ENCODE results near the gene DCAF11.

DCAF11 gene

DNA sequence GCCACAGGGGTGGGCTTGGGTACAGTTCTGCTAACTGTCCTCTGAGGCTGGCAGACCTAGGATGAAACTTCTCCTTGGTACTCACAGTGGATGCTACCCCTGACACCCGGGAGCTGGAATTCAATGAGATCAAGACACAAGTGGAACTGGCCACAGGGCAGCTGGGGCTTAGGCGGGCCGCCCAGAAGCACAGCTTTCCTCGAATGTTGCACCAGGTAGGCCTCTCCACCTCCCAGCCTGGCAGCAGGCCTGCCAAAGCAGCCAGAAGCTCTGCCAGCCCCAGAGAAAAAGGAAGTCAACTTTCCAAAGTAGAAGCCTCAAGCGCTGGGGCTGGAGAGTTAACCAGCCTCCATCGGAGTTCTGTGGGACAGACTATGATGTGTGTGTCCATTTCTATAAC, 2.6 kb downstream of the DCAF11 start:
- no peak overlapping the region for H3K27ac ChIP-seq (ENCODE audit: extremely low read depth, low read depth, low read length)
- no peak overlapping the region for H3K4me3 ChIP-seq (ENCODE audit: low read depth, low read length)
- H3K36me3 ChIP-seq (ENCODE audit: control insufficient read depth in 2 of 2, insufficient read depth in 1 of 2, low read length in 2 of 2): peaks cover 10 to 52% of the 10 kb centered on the region in 2 experiments; a peak in 2 of 3 replicates
- ChIA-PET POLR2A (interaction anchor here (3.9 to 8.3 kb wide), 2 partner anchors 21 to 29 kb away, joined by 60 to 163 read pairs; partner anchors contain the start of genes EMC9, PSME1, PSME2 and RNF31), CTCF (interaction anchor here (1.0 to 1.9 kb wide), 3 partner anchors 9 to 59 kb away, joined by 5 to 8 read pairs (median 7); no protein-coding TSS in a partner anchor)
- no peak for TF ChIP-seq GLIS2 (tag by site-specific recombination; IDR thresholded peaks at IDR 0.05)
- TF ChIP-seq, protein P1, sequence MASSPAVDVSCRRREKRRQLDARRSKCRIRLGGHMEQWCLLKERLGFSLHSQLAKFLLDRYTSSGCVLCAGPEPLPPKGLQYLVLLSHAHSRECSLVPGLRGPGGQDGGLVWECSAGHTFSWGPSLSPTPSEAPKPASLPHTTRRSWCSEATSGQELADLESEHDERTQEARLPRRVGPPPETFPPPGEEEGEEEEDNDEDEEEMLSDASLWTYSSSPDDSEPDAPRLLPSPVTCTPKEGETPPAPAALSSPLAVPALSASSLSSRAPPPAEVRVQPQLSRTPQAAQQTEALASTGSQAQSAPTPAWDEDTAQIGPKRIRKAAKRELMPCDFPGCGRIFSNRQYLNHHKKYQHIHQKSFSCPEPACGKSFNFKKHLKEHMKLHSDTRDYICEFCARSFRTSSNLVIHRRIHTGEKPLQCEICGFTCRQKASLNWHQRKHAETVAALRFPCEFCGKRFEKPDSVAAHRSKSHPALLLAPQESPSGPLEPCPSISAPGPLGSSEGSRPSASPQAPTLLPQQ (tag by site-specific recombination; IDR thresholded peaks at IDR 0.05): no peak
- no peaks in the 10 kb centered on the region for H3K9me3 ChIP-seq (ENCODE audit: control insufficient read depth, insufficient read depth, low read depth, low read length)
- no peaks in the 10 kb centered on the region for H3K4me1 ChIP-seq (ENCODE audit: control insufficient read depth, insufficient read depth, low read length)

DNA sequence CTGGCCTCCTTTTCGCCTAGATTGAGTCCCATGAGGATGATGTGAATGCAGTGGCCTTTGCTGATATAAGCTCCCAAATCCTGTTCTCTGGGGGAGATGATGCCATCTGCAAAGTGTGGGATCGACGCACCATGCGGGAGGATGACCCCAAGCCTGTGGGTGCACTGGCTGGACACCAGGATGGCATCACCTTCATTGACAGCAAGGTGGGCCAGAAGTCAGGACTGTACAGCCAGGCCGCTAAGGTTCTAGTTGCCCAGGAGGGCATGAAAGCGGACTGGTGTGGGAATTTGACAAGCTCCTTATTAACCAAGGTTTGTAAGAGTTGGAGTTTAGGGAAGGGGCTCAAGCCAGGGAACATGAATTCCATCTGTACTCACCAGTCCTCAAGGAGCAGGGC, 5.1 kb downstream of the DCAF11 start:
- H3K9me3 ChIP-seq (ENCODE audit: control insufficient read depth, insufficient read depth, low read depth, low read length): no peaks in the 10 kb centered on the region
- peaks cover 10 to 70% of the 10 kb centered on the region in 2 experiments; a peak in 2 of 3 replicates for H3K36me3 ChIP-seq (ENCODE audit: control insufficient read depth in 2 of 2, insufficient read depth in 1 of 2, low read length in 2 of 2)
- no peak for TF ChIP-seq ZIC2 (tag by site-specific recombination; IDR thresholded peaks at IDR 0.05)
- TF ChIP-seq GFI1B (tag by site-specific recombination; IDR thresholded peaks at IDR 0.05): no peak
- no peak for TF ChIP-seq GLIS1 (tag by site-specific recombination; IDR thresholded peaks at IDR 0.05)
- no peak for TF ChIP-seq ZNF133 (tag by site-specific recombination; IDR thresholded peaks at IDR 0.05)
- TF ChIP-seq ZNF114 (tag by site-specific recombination; IDR thresholded peaks at IDR 0.05): no peak
- no peak for TF ChIP-seq ZNF223 (tag by site-specific recombination; IDR thresholded peaks at IDR 0.05)
- TF ChIP-seq ZSCAN23 (tag by site-specific recombination; IDR thresholded peaks at IDR 0.05): no peak
- no peak for TF ChIP-seq IKZF3 (tag by site-specific recombination; IDR thresholded peaks at IDR 0.05)
- TF ChIP-seq ZNF555 (tag by site-specific recombination; conservative IDR thresholded peaks at IDR 0.05): no peak
- no peaks in the 10 kb centered on the region for H3K4me1 ChIP-seq (ENCODE audit: control insufficient read depth, insufficient read depth, low read length)
- ChIA-PET CTCF (interaction anchor here (1.5 kb wide), 1 partner anchor 10 kb away, joined by 8 read pairs; no protein-coding TSS in a partner anchor), POLR2A (interaction anchor here (8.3 kb wide), 1 partner anchor 19 kb away, joined by 163 read pairs; the partner anchor contains the start of genes EMC9 and PSME1)
- no peak overlapping the region for H3K27ac ChIP-seq (ENCODE audit: extremely low read depth, low read depth, low read length)
- H3K4me3 ChIP-seq (ENCODE audit: low read depth, low read length): no peak overlapping the region

DNA sequence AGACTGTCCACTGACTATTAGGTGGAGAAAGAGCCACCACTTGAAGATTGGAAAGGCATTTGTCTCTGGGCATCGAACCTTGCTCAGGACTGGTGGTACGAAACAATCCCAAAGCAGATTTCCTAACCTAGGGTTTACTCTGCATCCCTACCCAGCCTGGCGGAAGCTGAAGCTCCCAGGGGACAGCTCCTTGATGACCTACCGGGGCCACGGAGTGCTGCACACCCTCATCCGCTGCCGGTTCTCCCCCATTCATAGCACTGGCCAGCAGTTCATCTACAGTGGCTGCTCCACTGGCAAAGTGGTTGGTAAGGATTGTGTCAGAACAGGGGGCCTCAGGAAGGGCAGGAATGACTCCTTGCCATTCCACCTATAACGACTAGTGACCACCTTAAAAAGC, 6.6 kb downstream of the DCAF11 start:
- Histone ChIP-seq H3K27ac (ENCODE audit: extremely low read depth, low read depth, low read length) (no peak overlapping the region), H3K4me1 (ENCODE audit: control insufficient read depth, insufficient read depth, low read length) (no peaks in the 10 kb centered on the region), H3K9me3 (ENCODE audit: control insufficient read depth, insufficient read depth, low read depth, low read length) (no peaks in the 10 kb centered on the region), H3K36me3 (ENCODE audit: control insufficient read depth in 2 of 2, insufficient read depth in 1 of 2, low read length in 2 of 2) (peaks cover 10 to 70% of the 10 kb centered on the region in 2 experiments; a peak in 2 of 3 replicates), H3K4me3 (ENCODE audit: low read depth, low read length) (no peak overlapping the region)
- ChIA-PET CTCF (interaction anchor here (1.4 kb wide), 1 partner anchor 31 kb away, joined by 3 read pairs; no protein-coding TSS in a partner anchor), POLR2A (interaction anchor here (8.3 kb wide), 1 partner anchor 17 kb away, joined by 163 read pairs; the partner anchor contains the start of genes EMC9 and PSME1)
- TF ChIP-seq ZNF549 (tag by site-specific recombination; IDR thresholded peaks at IDR 0.05) (no peak), ZFP69B (tag by site-specific recombination; IDR thresholded peaks at IDR 0.05) (no peak), ZNF174 (tag by site-specific recombination; IDR thresholded peaks at IDR 0.05) (no peak), ZNF792 (tag by site-specific recombination; IDR thresholded peaks at IDR 0.05) (no peak), SP2 (tag by site-specific recombination; IDR thresholded peaks at IDR 0.05) (no peak), ZNF223 (tag by site-specific recombination; IDR thresholded peaks at IDR 0.05) (no peak), ZNF404 (tag by site-specific recombination; IDR thresholded peaks at IDR 0.05) (no peak), ZNF544 (tag by site-specific recombination; IDR thresholded peaks at IDR 0.05) (no peak)
- TF ChIP-seq, protein P2, sequence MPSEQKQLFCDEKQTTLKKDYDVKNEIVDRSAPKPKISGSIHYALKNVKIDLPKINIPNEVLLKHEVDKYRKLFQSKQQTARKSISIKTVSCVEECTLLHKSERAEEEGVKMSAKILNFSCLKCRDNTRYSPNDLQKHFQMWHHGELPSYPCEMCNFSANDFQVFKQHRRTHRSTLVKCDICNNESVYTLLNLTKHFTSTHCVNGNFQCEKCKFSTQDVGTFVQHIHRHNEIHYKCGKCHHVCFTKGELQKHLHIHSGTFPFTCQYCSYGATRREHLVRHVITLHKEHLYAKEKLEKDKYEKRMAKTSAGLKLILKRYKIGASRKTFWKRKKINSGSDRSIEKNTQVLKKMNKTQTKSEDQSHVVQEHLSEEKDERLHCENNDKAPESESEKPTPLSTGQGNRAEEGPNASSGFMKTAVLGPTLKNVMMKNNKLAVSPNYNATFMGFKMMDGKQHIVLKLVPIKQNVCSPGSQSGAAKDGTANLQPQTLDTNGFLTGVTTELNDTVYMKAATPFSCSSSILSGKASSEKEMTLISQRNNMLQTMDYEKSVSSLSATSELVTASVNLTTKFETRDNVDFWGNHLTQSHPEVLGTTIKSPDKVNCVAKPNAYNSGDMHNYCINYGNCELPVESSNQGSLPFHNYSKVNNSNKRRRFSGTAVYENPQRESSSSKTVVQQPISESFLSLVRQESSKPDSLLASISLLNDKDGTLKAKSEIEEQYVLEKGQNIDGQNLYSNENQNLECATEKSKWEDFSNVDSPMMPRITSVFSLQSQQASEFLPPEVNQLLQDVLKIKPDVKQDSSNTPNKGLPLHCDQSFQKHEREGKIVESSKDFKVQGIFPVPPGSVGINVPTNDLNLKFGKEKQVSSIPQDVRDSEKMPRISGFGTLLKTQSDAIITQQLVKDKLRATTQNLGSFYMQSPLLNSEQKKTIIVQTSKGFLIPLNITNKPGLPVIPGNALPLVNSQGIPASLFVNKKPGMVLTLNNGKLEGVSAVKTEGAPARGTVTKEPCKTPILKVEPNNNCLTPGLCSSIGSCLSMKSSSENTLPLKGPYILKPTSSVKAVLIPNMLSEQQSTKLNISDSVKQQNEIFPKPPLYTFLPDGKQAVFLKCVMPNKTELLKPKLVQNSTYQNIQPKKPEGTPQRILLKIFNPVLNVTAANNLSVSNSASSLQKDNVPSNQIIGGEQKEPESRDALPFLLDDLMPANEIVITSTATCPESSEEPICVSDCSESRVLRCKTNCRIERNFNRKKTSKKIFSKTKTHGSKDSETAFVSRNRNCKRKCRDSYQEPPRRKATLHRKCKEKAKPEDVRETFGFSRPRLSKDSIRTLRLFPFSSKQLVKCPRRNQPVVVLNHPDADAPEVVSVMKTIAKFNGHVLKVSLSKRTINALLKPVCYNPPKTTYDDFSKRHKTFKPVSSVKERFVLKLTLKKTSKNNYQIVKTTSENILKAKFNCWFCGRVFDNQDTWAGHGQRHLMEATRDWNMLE (tag by site-specific recombination; conservative IDR thresholded peaks at IDR 0.05; ENCODE audit: low read depth): no peak
- TF ChIP-seq, protein P3, sequence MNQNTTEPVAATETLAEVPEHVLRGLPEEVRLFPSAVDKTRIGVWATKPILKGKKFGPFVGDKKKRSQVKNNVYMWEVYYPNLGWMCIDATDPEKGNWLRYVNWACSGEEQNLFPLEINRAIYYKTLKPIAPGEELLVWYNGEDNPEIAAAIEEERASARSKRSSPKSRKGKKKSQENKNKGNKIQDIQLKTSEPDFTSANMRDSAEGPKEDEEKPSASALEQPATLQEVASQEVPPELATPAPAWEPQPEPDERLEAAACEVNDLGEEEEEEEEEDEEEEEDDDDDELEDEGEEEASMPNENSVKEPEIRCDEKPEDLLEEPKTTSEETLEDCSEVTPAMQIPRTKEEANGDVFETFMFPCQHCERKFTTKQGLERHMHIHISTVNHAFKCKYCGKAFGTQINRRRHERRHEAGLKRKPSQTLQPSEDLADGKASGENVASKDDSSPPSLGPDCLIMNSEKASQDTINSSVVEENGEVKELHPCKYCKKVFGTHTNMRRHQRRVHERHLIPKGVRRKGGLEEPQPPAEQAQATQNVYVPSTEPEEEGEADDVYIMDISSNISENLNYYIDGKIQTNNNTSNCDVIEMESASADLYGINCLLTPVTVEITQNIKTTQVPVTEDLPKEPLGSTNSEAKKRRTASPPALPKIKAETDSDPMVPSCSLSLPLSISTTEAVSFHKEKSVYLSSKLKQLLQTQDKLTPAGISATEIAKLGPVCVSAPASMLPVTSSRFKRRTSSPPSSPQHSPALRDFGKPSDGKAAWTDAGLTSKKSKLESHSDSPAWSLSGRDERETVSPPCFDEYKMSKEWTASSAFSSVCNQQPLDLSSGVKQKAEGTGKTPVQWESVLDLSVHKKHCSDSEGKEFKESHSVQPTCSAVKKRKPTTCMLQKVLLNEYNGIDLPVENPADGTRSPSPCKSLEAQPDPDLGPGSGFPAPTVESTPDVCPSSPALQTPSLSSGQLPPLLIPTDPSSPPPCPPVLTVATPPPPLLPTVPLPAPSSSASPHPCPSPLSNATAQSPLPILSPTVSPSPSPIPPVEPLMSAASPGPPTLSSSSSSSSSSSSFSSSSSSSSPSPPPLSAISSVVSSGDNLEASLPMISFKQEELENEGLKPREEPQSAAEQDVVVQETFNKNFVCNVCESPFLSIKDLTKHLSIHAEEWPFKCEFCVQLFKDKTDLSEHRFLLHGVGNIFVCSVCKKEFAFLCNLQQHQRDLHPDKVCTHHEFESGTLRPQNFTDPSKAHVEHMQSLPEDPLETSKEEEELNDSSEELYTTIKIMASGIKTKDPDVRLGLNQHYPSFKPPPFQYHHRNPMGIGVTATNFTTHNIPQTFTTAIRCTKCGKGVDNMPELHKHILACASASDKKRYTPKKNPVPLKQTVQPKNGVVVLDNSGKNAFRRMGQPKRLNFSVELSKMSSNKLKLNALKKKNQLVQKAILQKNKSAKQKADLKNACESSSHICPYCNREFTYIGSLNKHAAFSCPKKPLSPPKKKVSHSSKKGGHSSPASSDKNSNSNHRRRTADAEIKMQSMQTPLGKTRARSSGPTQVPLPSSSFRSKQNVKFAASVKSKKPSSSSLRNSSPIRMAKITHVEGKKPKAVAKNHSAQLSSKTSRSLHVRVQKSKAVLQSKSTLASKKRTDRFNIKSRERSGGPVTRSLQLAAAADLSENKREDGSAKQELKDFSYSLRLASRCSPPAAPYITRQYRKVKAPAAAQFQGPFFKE (tag by site-specific recombination; IDR thresholded peaks at IDR 0.05; ENCODE audit: borderline replicate concordance): no peak
